Measurements from ENCODE around the gene CFAP46.
"Not testable (repeated sequence)": the region's sequence is repeated elsewhere in the genome, so short reads cannot be mapped to it uniquely, and the experiment has no call there.

Gene CFAP46

DNA sequence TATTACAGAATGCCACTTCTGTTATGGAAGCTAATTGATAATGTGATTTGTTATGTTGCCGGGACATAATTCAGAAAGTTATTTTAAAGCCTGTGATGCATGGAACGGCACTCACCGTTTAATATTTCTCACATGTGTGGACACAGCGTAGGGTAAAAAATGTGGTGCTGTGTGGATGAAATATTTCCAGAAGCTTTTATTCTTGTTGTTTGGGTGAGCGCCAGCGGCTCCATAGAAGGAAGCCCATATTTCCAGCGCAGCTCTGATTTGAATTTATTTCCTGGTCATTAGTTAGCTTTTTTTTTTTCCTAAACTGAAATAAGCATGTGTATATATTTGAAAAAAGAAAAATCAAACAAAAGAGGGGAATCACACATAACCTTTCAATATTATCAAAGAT is 136.3 kb downstream of the CFAP46 start:
- no peak for DNase-seq (ENCODE audit: low read depth)

DNA sequence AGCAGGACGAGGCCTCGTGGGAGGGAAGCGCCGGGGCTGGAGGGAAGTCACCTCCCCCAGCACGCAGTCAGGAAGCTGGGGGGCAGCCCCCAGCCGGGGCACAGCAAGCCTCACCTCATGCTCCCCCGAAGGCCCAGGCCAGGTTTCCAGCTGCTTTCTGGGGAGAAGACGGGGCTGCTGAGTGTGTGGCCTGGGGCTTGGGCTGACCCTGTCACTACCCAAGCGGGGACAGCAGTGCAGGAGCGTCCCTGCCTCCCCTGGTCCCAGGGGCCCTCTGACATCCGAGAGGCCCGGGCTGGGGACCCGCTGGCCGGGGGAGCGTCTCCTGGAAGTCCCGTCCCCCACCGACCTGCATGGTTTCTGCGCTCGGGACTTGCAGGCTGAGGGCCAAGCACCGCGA is 136.8 kb downstream of the CFAP46 start:
- no peak for DNase-seq (ENCODE audit: low read depth)

DNA sequence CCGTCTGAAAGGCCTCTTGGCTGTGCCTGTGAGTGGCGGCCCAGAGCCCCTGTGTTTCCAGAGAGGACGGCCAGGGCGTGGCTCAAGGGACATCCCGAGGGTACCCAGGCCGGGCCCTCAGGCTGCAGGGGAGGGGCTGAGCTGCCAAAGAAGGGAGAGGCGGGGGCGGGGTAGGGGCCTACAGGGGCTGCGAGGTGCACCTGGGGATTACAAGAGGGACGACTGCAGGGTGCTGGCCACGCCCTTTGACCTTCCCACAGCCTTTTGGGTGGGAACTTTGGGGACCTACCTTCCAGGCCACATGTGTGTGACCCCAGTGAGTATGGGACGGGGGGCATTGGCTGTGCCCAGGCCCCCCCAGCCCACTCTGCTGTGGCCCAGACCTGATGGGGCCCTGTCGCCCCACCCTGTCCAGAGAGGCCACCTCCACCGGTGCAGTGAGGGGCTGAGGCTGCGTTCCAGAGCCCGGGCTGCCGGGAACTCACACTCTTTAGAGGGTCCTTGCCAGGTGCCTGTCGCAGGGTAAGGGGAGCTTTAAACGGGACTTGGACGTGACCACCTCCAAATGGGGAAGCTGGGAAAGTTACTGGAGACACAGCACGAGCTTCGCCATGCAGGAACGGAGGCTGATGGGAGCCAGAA is 137.5 kb downstream of the CFAP46 start:
- DNase-seq (ENCODE audit: low read depth), result no peak

DNA sequence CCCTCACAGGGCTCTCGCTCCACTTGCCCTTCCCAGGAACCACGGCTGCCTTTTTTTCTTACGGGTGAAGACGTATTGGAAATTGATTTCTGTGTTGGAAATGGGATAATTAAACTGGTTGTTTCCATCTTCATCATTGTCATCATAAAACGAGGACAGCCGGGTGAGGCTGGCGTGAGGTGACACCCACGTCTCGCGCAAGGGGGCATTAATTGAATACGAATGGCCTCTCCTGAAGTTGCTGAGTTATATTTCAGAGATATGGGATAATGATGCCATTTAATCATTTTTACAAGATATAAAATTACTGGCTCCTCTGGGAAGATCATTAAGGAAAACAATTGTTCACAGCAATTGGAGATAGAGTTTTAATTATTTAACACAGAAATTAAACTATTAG is 138.1 kb downstream of the CFAP46 start:
- DNase-seq (ENCODE audit: low read depth), result no peak

DNA sequence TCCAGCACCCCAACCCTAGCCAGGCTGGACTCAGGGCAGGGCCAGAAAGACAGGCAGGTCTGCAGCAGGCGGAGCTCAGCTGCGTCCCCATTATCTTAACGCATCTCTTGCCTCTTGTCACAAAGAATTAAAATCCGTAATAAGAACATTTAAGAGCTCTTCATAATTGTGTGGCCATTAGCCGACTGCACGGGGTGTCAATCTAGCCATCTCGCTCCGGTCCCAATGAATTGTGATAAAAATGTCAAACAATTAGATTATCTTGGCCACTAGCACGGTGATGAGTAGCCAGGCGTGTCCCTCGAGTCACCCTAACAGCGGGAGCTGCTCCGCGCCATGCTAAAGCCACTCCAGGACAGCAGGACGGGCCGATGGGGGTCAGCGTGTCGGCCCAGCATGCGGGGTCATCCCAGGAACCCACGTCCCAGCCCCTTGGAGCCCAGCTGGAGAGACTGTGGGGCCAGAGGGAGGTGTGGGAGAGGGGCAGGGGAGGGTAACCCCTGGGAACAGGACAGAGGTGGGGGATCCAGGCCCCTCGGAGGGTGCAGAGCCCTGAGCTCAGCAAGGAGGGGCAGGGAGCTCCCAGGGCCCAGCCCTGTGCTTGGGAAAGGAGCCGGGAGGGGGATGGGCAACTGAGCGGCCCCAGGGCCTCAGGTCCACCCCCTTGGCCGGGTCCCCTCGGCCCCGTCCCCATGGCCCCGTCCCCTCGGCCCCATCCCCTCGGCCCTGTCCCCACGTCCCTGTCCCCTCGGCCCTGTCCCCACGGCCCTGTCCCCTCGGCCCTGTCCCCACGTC is 138.8 kb downstream of the CFAP46 start:
- DNase-seq (ENCODE audit: low read depth), result no peak

DNA sequence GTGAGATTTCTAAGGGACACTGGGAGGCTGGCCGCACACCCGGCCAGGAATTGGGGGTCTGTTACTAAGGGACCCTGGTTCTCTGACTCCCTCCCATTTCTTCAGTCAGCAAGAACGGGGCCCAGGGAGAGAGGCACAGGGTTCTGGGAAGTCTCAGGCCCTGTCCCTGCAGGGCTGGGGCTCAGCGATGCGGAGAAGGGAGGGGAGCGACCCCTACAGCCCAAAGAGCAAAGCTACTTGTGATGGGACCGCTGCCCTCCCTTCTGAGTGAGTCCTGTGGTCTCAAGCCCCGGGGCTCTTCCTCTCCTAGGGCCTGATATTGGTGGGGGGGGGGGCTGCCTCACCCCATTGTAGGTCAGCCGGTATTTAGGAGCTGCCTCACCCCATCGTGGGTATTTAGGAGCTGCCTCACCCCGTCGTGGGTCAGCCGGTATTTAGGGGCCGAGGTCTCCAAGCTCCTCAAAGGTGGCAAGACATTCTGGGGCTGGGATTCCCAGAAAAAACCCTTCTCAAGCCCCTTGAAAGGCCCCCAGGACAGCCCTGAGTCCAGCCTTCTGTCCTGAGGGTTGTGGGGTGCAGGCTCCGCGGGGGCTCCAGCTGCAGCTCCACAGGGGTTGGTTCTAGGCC is 139.6 kb downstream of the CFAP46 start:
- no peak for DNase-seq (ENCODE audit: low read depth)

DNA sequence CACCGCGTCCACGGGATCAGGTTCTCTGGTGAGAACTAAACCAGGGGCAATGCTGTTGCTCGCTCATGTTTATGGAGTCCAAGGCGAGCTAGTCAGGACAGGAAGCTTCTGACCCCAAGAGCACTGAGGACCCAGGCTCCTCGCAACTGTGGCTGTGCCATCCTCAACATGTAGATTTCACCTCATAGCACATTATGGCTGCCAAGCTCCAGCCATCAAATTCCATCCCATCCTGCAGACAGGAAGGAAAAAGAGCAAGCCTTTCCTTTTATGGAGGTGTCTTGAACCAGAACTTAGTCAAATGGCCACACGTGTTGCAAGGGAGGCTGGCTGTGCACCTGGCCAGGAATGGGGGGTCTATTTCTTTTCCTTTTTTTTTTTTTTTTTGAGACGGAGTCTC is 140.3 kb downstream of the CFAP46 start:
- no peak for DNase-seq (ENCODE audit: low read depth)

DNA sequence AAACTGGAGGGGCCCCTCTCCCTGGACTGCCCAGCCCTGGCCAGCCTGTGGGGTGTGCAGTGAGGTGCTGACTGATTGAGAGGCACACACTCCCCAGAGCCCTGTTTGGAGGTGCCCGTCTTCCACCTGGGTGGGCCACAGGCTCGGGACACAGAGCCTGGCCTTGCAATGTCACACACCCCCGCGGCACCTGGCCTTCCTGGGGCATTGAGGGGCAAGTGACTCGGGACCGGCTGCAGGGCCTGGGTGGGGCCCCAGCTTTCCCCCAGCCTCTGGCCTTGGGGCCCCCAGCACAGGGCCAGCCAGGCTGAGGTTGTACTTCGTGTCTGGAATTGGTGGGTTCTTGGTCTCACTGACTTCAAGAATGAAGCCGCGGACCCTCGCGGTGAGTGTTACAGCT is 142.5 kb downstream of the CFAP46 start:
- no peak for DNase-seq (ENCODE audit: low read depth)

DNA sequence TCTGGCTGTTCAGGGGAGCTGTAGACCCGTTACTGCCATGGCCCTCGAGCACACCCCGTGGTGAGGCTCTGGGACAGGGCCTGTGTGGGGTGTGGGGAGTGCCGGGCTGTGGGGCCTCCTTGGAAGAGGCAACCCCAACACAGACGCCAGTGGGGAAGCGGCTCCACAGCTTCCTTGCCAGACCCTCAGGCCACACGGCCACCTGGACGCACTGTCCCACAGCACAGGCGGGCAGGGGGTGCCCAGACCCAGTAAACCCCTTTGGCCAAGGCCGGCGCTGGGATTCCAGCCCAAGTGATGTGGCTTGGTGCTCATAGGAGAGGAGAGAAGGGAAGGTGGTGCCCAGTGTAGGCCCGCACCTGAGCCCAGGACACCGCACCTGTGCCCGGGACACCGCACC is 143.5 kb downstream of the CFAP46 start:
- DNase-seq (ENCODE audit: low read depth), result no peak

DNA sequence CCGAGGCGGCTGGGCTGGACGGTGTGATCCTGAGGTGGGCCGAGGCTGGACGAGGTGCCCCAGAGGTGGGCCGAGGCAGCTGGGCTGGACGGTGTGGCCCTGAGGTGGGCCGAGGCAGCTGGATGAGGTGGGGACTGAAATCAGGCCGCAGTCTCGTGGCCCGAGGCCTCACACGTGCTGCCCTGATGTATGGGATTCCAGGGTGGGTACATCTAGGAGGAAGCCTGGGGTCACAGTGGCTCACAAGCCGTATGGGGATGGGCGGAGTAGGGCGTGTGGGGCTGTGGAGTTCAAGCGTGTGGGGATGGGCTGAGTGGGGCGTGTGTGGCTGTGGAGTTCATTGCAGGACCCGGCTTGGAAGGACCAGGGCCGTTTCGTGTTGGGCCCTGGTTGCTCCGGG is 144.0 kb downstream of the CFAP46 start:
- no peak for DNase-seq (ENCODE audit: low read depth)

DNA sequence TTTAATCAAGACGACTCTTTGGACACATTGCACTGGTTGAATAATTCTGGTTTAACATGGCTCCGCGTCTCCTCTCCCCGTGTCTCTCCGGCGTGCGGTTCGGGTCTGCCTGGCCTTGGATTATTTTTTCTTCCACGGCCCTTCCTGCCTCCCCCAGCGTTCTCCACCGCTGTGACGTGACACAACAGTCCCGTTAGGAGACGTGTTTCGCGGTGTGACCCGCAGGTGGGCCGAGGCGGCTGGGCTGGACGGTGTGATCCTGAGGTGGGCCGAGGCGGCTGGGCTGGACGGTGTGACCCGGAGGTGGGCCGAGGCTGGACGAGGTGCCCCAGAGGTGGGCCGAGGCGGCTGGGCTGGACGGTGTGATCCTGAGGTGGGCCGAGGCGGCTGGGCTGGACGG is 144.4 kb downstream of the CFAP46 start:
- not testable (repeated sequence) for DNase-seq (ENCODE audit: low read depth)

DNA sequence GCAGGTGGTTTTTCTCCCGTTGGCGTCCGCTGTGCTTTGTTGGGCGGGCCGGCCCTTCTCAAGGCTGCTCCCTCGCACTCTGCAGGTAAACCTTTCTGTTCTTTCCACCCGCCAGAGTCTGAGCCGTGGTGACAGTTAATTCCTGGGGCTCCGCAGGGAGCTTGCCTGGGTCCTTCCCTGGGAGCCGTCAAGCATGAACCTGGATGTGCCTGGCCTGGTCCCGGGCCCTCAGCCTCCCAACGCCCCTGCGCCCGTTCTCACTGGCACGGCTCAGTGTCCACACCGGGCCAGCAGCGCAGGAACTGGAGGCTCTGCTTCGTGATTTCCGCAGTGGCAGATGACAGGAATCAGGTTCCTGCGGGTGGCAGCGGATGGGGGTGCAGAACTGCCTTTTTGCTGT is 145.5 kb downstream of the CFAP46 start:
- DNase-seq (ENCODE audit: low read depth), result no peak

DNA sequence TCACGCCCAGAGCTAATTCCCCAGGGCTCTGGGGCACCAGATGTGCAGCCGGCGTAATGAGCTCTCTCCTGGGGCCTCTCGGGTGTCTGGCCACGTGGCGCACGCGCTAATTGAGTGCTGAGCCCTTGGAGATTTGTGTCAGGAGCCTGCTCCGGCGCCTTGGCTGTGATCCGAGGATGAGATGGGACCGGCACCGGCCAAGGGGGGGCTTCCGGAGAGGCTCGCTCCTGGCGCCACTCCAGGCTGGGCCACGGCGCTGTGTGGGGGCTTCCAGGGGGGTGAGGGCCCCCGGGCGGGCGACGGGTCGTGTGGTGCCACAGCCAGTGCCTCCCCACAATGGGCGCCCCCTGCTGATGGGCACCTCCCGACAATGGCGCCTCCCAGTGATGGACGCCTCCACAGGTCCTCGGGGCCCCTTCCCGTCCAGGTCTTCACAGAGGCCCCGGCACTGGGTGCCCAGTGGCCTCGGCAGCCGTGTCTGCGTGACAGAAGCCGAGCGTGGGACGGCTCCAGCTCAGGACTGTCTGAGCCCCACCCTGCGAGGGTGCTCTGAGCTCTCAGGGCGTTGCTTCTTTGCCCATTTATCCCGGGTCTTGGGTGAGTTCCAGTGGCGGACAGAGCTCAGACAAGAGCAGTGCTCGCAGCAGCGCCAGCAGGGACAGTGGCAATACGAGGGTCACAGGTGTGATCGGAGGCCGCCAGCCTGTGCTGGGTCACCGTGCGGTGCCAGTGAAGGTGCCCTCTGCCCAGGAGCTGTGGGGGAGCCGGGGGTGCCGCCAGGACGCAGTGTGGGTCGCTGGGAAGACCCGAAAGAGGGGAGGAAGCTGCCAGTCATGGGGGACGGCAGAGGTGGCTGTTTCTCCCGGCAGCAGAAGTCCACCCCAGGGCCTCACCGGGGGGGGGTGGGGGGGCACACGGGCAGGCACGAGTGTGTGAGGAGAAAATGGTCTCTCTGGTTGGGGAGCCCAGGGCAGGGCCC is 148.2 kb downstream of the CFAP46 start:
- DNase-seq (ENCODE audit: low read depth), result no peak

DNA sequence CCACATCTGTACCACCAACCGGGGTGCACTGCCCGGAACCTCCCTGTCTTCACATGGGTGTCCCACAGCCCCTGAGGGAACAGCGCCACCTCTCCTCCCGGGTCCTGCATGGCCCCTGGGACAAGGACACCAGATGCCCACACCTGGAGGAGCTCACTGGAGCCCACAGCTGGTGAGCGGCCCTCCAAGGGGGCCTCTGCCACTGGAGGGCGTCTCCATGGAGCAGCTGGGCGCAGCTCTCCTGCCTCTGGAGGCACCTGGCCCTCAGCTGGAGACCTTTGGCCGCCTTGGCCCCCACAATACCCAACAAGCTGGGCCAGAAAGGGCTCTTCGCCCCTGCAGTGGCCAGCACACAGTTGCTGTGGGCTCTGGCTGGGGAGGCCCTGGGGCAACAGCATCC is 149.2 kb downstream of the CFAP46 start:
- DNase-seq (ENCODE audit: low read depth), result no peak

DNA sequence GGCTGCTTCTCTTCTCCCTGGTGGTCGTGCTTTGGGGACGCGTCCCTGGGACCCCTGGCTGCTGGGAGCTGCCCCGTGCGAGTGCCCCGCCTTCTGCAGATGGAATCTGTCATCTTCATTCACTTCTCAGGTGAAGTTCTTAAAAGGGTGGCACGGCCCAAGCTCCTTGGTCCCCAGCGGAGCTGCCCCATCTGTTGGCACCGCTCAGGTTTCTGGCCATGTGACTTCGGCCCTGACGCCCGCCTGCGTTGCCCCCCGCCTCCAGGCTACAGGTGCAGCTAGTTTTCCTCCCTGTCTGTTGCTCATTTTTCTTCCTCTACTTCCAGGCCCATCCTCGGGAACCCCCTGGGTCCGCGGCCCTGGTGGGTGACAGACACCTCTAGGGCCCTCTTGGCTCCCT is 149.6 kb downstream of the CFAP46 start:
- DNase-seq (ENCODE audit: low read depth), result no peak

DNA sequence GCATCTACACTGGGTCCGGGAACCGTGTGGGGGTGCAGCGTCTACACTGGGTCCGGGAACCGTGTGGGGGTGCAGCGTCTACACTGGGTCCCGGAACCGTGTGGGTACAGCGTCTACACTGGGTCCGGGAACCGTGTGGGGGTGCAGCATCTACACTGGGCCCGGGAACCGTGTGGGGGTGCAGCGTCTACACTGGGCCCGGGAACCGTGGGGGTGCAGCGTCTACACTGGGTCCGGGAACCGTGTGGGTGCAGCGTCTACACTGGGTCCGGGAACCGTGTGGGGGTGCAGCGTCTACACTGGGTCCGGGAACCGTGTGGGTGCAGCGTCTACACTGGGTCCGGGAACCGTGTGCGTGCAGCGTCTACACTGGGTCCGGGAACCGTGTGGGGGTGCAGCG is 150.3 kb downstream of the CFAP46 start:
- not testable (repeated sequence) for DNase-seq (ENCODE audit: low read depth)

DNA sequence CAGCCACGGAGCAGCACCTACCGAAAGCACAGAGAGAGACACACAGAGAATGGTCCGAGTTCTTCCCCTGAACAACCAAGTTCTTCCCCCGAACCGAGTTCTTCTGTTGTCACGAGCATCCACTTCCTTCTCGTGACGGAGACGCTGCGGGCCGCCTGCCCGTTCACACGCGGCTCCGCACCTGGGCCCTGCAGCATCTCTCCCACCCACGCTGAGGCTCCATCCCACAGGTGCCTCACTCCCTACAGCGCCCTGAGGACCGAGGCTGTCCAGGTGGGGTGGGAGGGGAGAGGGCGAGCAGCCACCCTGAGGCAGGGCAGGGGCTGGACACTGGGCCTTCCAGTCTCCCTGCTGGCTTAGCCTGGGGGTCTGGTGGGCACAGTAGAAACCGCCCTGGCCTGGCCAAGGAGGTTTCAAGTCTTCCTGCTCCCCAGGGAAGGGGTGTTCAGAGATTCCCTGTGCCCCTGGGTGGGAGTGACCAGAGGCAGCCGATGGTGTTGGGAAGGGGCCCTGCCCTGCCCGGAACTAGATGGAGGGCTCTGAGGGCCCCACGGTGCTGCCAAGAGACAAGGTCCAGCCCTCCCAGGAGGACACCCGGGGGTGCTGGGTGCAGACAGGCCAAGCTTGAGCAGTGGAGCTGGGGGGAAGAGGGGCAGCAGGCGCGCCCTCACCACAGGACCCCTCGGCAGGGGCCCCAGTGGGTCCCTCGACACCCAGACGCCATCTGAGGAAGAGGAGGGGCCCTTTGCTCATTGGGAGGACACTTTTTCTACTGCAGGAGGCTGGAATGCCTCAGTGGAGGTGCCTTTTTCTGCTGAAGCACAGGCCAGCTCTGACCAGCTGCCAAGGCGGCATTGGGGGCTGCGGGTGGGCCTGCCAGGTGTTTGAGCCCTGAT is 151.2 kb downstream of the CFAP46 start:
- no peak for DNase-seq (ENCODE audit: low read depth)

DNA sequence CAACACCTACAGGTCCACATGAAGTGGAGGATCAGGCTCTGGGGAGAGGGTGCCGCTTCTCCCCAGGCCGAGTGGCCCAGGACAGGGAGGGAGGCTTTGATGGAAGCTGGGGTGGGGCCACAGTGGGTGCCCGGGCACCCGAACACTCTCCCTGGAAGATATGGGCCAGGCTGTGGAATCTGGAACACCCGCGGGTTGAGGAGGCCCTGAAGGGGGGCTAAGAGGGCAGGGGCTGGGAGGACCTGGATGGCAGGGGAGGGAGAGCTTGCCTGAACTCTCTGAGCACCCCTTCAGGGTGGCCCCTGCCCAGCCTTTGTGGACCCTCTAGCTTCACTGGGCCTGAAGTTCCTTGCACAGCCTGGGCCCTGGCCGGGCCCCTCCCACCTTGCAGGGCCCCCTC is 151.9 kb downstream of the CFAP46 start:
- DNase-seq (ENCODE audit: low read depth), result no peak

DNA sequence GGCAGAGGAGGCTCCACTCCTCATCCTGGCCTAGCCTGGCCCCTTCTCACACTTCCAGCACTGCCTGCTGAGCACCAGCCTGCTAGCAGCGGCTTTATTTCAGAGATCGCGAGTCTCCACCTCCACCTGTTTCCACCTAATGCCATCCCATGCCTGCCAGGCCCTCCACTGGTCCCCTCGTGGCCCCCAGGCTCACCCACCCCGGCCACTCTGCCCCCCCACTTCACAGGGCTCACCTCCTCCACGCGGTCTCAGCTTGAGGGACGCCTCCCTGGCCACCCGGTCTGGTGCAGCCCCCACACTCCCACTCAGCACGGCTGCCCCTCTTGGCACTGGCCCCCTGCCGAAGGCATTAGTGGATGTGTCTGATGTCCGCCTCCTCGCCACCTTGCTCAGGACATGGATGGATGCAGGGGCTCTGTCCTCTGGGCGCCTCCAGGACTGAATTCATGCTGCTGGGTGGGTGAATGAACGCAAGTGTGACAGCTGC is 152.7 kb downstream of the CFAP46 start:
- DNase-seq (ENCODE audit: low read depth), result no peak

DNA sequence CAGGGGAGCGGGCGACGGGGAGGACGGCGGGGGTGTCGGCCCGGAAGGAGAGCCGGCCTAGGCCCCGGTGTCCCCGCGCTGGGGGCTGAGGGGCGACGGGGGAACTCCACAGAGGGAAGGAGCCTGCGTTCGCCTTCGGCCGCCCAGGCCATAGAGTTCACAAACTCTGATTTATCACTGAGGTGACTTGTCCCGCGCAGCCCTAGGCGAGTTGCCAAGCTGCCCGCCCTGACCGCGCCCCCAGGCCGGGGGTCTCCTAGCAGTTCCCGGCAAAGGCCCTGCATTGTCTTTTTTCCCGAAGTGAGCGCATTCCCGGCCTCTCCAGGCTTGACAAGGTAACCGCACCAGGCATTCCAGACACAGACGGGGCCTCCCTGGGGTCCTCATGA is 153.5 kb downstream of the CFAP46 start:
- DNase-seq (ENCODE audit: low read depth), result no peak

Data from non-pigmented ciliary epithelial cell (primary cell).